AG20443 (cell line): ENCODE results near the gene ABCA4.

Experiments used
- DNase-seq: peaks from one replicate; pipeline ENCODE4 v3.0.0; 2012; ENCODE audit warnings: low spot score, mixed read lengths

ABCA4 gene

GRCh38 chr1:94050675-94051074 lies 70.3 kb downstream of the ABCA4 start:
- DNase-seq: no peak

GRCh38 chr1:94050254-94050653 lies 70.7 kb downstream of the ABCA4 start:
- DNase-seq: peak; percentile 47

DNA sequence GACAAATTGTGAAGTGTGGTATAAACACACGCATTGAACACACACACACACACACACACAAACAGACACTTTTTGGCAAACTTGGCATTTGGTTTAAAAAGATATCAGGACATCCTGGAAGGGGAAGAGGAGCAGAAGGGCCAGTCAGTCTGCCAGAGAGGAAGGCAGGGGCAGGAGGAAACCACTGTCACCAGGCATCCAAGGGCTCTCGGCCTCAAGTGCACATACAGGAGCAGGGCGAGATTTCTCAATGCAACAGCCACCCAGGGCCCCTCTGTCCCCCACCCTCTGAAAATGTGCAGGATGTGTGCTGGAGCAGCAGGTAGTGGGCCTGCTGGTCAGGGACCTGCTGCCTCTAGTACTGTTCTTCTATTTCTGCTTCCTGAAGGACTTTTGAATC lies 71.2 kb downstream of the ABCA4 start:
- DNase-seq: no peak

DNA sequence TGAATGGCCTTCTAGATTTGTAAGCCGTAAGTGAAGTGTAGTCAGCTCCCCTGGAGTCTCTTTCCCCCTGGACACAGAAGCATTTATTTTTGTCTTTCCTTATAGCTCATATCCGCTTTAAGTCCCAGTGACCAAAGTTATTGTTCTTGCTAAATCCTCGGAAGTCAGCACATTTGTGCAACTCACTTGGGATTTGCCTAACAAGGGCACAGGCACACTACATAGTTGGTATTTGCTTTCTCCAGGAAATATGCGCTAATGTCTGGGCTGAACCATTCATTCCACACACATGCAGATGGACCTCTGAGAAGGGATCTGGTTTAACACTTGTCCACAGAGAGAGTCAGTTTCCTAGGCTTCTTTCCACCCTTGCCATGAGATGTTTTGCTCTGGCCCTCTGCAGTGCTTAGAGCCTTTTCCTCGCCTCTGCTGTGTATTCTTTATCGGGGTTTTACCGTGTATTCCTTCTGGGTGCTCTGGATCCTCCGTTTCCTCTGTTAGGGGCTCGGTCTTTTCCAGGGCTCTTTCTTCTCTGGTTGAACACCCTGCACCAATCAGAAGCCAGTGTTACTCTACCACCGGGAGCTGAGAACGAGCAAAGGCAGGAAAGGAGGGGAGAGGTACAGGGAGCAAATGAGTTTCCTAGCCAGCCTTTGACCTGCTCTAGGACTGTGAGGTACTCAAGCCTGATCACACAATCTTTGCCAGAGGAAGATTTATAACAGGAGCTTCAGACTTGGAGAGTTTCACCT lies 72.4 kb downstream of the ABCA4 start:
- peak; percentile 47 for DNase-seq

DNA sequence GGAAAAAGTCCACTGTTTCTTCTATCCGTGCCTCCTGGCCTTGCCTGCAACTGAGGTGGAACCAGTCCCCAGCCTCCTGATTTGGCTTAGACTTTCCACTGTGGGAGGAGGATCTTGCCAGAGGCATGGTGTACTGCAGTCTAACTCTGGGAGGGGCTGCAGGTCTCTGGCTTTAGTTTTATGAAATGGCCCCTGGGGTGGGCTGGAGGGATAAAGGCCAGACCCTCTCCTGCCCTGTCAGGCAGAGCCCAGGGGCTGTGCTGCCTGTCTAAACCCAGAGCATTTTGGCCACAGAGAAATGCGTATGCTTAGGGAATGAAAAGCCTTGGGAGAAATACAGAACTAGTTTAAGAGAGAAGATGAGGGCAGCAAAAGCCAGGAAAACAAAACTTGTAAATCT lies 73.0 kb downstream of the ABCA4 start:
- no peak for DNase-seq

- peak; percentile 94 for DNase-seq
Measured at GRCh38 chr1:94045465-94046056, 75.4 kb downstream of the ABCA4 start.

GRCh38 chr1:94044891-94045290 lies 76.1 kb downstream of the ABCA4 start:
- DNase-seq: no peak

DNA sequence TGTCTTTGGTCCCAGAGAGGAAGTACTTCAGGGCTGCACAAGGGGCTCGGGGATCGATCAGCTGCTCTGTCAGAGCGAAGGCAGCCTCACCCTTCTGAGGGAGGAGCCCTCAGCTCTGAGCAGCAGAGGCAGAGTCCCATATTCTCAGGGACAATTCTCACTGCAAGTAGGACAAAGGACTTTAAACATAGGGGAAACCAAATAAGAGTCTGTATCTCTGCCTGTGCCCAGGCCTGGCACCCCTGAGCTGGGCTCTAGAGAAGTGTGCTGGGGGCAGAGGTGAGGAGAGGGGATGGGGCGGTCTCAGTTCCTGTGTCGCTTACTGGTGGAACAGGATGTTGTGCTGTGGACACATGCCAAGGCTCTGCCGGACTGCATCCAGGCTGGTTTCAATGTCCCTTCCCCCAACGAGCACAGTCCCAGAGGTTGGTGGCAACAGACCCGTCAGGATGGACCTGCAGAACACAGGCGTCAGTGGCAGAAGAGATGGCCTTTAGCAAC lies 76.6 kb downstream of the ABCA4 start:
- DNase-seq: no peak

DNA sequence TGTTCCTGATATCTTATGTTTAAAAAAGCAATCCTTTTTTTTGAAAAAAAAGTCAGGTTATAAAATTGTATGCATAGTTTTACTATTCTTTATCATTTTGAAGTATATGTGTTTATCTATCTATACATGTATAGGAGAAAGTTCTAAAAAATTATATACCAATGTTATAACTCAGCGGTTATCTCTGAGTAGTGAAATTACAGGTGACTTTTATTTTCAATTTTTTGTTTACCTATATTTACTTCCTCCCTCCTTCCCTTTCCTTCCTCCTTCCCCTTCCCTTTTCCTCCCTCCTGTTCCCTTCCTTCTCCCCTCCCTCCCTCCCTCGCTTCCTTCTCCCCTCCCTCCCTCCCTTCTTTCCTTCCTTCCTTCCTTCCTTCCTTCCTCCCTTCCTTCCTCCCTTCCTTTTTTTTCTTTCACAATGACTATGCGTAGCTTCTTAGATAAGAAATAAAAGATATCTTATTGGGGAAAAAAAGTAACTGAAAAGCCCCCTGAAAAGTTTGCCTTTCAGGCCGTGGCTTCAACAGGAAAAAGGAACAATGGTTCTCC lies 77.1 kb downstream of the ABCA4 start:
- no peak for DNase-seq

DNA sequence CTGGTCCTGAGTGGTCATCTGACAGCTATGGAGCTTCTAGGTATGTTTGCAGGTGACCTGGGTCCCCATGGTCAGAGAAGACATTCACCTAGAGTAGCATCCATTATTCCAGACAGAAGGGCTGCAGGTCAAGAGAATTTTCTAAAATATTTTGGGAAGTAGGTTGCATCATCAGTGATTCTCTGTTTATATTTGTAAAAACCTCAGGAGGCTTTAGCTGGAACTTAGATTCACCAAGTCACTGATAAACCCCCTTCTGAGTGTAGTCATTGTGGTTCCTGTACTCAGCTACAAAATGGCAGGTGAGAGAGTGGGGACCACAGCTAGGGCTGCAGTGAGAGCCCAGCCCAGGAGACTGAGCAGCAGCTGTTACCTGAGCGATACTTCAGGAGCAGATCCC lies 78.6 kb downstream of the ABCA4 start:
- no peak for DNase-seq

GRCh38 chr1:94039871-94040569 lies 80.9 kb downstream of the ABCA4 start:
- peak; percentile 42 for DNase-seq

- DNase-seq: peak; percentile 67
Measured at GRCh38 chr1:94039514-94039870, 81.5 kb downstream of the ABCA4 start.

DNA sequence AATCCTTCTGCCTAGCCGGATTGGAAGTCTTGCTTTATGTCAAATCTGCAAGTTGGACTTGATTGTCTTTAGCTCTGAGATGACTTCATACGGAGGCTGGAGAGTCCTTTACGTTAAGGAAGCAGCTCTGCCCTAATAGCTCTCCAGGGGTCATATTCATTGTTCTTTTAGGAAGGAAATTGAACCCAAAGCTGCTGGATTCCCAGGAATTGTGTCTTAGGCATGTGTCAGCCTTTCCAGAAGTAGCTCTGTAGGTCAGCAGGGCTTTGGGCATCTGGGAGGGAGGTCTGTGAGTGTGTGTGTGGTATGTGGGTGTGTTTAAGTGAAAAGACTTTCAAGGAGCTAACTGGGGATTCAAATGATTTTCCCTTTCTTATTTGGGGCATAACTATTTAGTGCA lies 82.4 kb downstream of the ABCA4 start:
- DNase-seq: no peak

DNA sequence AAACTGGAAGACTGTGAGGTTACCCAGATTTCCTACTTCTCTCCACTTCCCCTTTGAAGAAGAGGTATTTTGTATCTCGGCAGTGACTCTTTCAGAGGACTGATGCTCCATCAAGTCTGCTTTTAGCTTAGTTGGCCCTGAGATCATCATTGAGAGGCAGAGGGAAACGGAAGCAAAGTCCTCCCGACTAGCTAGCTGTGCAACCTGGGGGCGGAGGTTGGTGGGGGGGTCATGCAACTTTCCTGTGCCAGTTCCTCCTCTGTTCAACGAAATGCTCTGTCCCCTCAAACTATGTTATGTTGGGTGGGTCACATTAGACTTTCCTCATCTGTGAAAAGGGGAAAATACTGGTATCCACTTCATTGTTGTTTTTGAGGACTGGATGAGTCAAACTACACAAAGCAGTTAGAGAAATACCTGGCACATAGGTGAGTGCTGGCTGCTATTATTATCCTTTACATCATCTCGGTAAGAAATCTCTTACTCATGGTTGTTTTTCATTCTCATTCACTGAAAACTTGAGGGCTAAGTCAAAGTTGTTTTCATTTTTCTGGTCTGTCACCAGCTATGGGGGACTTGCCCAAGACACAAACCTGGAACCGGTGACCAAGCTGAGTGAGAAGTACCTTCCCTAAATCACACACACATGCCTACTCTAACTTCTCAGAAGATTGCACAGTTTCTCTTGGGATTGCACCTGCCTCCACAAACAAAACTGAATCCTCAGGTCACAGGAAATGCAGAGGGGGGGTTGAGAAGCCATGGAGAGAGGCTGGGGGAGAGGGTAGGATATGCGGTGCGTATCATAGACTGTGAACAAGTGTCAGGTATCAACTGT lies 83.3 kb downstream of the ABCA4 start:
- no peak for DNase-seq

- no peak for DNase-seq
Measured at GRCh38 chr1:94036730-94037129, 84.2 kb downstream of the ABCA4 start.

DNA sequence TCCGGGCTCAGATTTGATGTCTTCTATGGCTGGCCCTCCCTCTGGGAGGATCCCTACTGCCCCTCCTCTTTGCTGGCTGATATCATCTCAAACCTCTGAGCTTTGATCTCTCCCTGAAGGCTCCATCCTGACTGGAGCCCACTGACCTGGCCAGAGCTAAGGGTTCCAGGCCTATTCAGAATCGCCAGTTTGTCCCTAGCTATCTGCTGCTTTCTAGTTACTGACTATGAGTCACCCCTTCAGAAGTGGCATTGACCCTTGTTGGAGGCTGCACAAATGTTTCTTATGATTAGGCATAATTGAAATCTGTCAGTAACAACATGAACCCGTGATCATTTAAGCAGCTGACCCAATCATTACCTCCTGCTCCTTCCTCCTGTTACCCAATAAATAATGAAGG lies 87.1 kb downstream of the ABCA4 start:
- DNase-seq: no peak

GRCh38 chr1:94032637-94033036 lies 88.3 kb downstream of the ABCA4 start:
- no peak for DNase-seq

DNA sequence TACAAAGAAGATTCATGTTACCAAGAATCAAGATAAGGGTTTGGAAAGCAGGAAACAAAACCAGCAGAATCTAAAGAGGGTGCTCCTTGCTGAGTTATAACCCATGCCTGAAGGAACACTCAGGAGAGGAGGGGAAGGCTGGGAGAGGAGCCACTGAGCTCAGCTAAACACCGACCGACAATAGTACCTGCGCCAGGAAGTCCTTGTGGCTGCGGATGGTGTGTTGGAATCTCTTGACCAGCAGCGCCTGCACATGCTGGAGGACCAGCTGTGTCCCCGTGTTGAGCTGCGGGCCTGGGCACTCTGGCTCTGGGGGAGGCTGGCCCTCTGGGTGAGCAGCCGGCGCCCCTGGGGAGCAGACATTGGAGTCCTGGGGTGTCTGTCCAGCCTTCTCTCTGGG lies 89.4 kb downstream of the ABCA4 start:
- no peak for DNase-seq

DNA sequence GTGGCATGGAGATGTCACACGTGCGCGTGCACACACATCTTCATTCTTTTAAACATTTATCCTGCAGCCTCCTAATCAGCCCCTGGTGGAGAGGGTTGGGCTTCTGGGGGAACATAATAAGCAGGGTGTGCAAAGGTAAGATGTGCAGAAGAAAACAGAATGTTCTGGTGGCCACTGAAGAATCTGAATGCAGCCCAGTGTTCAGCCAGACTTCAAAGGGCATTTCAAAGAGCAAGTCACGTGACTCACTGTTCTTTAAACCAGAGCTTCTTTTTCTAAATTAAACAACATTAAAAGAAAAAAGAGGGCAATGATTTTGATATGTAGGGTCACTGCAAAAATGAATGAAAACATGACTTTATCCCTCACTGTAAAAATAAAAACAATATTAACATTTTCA lies 89.8 kb downstream of the ABCA4 start:
- no peak for DNase-seq

- no peak for DNase-seq
Measured at GRCh38 chr1:94029130-94029993, 91.6 kb downstream of the ABCA4 start.
